HG02973 (cell line): Measurements from ENCODE around the gene FHOD3.
"Not testable (repeated sequence)": the region's sequence is repeated elsewhere in the genome, so short reads cannot be mapped to it uniquely, and the experiment has no call there.

Experiments used
- ATAC-seq: cut with Tn5 transposase; IDR thresholded peaks from one replicate; pipeline ENCODE4 v1.9.1; 2021; ENCODE audit warnings: moderate library complexity; ENCODE audit not compliant: unreplicated experiment

Gene FHOD3

GRCh38 chr18:36719630-36720029 lies 422.1 kb downstream of the FHOD3 start:
- ATAC-seq = no peak

GRCh38 chr18:36721351-36721750 lies 423.8 kb downstream of the FHOD3 start:
- not testable (repeated sequence) for ATAC-seq

- no peak for ATAC-seq
Observed at GRCh38 chr18:36724169-36724568, 426.7 kb downstream of the FHOD3 start.

- no peak for ATAC-seq
Observed at GRCh38 chr18:36724591-36725001, 427.1 kb downstream of the FHOD3 start.

- ATAC-seq = no peak
Observed at GRCh38 chr18:36728345-36728744, 430.8 kb downstream of the FHOD3 start.

- no peak for ATAC-seq
Observed at GRCh38 chr18:36729197-36729596, 431.7 kb downstream of the FHOD3 start.

- no peak for ATAC-seq
Observed at GRCh38 chr18:36732264-36732663, 434.8 kb downstream of the FHOD3 start.

- ATAC-seq = no peak
Observed at GRCh38 chr18:36733150-36733549, 435.6 kb downstream of the FHOD3 start.

GRCh38 chr18:36734596-36734995 lies 437.1 kb downstream of the FHOD3 start:
- ATAC-seq = no peak

- no peak for ATAC-seq
Observed at GRCh38 chr18:36735130-36735529, 437.6 kb downstream of the FHOD3 start.

GRCh38 chr18:36736094-36736493 lies 438.6 kb downstream of the FHOD3 start:
- ATAC-seq = no peak

- no peak for ATAC-seq
Observed at GRCh38 chr18:36737316-36737715, 439.8 kb downstream of the FHOD3 start.

GRCh38 chr18:36744261-36744876 lies 446.9 kb downstream of the FHOD3 start:
- ATAC-seq = no peak

GRCh38 chr18:36745219-36745975 lies 447.9 kb downstream of the FHOD3 start:
- ATAC-seq = no peak

- ATAC-seq = no peak
Observed at GRCh38 chr18:36752929-36753865, 455.7 kb downstream of the FHOD3 start.

- ATAC-seq = no peak
Observed at GRCh38 chr18:36756242-36756641, 458.7 kb downstream of the FHOD3 start.

- ATAC-seq = no peak
Observed at GRCh38 chr18:36757081-36757480, 459.6 kb downstream of the FHOD3 start.

GRCh38 chr18:36757991-36758390 lies 460.5 kb downstream of the FHOD3 start:
- ATAC-seq = no peak

GRCh38 chr18:36758623-36759022 lies 461.1 kb downstream of the FHOD3 start:
- no peak for ATAC-seq

GRCh38 chr18:36759167-36759776 lies 461.8 kb downstream of the FHOD3 start:
- no peak for ATAC-seq

- ATAC-seq = no peak
Observed at GRCh38 chr18:36760598-36760997, 463.1 kb downstream of the FHOD3 start.
